Measurements from ENCODE around the gene MACROD2. TPM values are rescaled to one million over a fixed set of nuclear protein-coding genes. Genes with fewer than 3 reads are reported as not detected.

MACROD2 gene
- total and polyA plus RNA-seq, 2 of the 4 experiments (the other 2 are of a cell fraction): not detected

- Histone ChIP-seq H3K4me3 (ENCODE audit: insufficient read depth, low read depth, low read length) (no peak overlapping the region), H3K4me2 (ENCODE audit: low read depth, low read length) (no peak overlapping the region), H2AK5ac (ENCODE audit: low read depth, low read length) (no peak overlapping the region), H2BK120ac (ENCODE audit: low read depth, low read length) (no peak overlapping the region), H3K9ac (ENCODE audit: low read depth, low read length) (no peak overlapping the region), H2AFZ (replicated peaks; ENCODE audit: low read length, poor library complexity) (no peak overlapping the region), H2BK15ac (ENCODE audit: low read depth, low read length) (no peak overlapping the region), H4K8ac (ENCODE audit: low read depth in 2 of 2, low read length in 2 of 2) (no peak overlapping the region), H3K9me1 (ENCODE audit: insufficient read depth, low read length) (no peaks in the 10 kb centered on the region), H3K23ac (ENCODE audit: low read depth, low read length) (no peak overlapping the region), H4K20me1 (ENCODE audit: insufficient read depth, low read length) (no peaks in the 10 kb centered on the region), H3K9me3 (ENCODE audit: control insufficient read depth, insufficient read depth, low read length) (no peaks in the 10 kb centered on the region), H4K91ac (ENCODE audit: insufficient read depth, low read depth, low read length) (no peak overlapping the region), H2AK9ac (replicated peaks; ENCODE audit: low read depth, low read length, poor library complexity) (no peak overlapping the region), H3K18ac (ENCODE audit: low read depth, low read length) (no peak overlapping the region), H3K27ac (ENCODE audit: insufficient read depth, low read length) (no peak overlapping the region), H2BK20ac (ENCODE audit: low read depth, low read length) (no peak overlapping the region), H3K27me3 (ENCODE audit: control insufficient read depth, insufficient read depth, low read length) (no peaks in the 10 kb centered on the region), H3K14ac (replicated peaks; ENCODE audit: low read depth, low read length) (no peak overlapping the region), H3K79me1 (ENCODE audit: low read depth in 1 of 2, low read length in 2 of 2) (no peaks in the 10 kb centered on the region), H3K4ac (ENCODE audit: low read depth, low read length) (no peak overlapping the region), H3K36me3 (ENCODE audit: control insufficient read depth, insufficient read depth, low read length) (no peaks in the 10 kb centered on the region), H3K56ac (ENCODE audit: extremely low read depth, insufficient read depth, low read length) (no peak overlapping the region), H2BK5ac (ENCODE audit: low read depth, low read length, poor library complexity, severe bottlenecking) (no peak overlapping the region), H3K4me1 (ENCODE audit: control insufficient read depth, insufficient read depth, low read length) (no peaks in the 10 kb centered on the region), H4K5ac (ENCODE audit: low read depth, low read length) (no peak overlapping the region)
- WGBS, 2 experiments (ENCODE audit: extremely low coverage in 2 of 2, insufficient read length in 1 of 2): no CpG with 5 or more reads among the region's 2 CpGs
- ChIA-PET POLR2A (ENCODE audit: unreplicated experiment) (no interaction called here), CTCF (no interaction called here)
- in situ Hi-C loops (cut with MboI; ENCODE audit: low sequenced_read_pairs): no loop called here
- intact Hi-C loops (cut with micrococcal nuclease): no loop called here
- no peak for ATAC-seq (ENCODE audit: low read depth)
- dilution Hi-C loops (cut with HindIII; ENCODE audit: low sequenced_read_pairs, unreplicated experiment): no loop called here
- BruUV-seq (replicated peaks): no TSS peak
- no peak for DNase-seq
- no peak for TF ChIP-seq FOS (IDR thresholded peaks at IDR 0.05; ENCODE audit: low read depth, low read length)
- no peak for TF ChIP-seq MAZ (IDR thresholded peaks at IDR 0.05; ENCODE audit: borderline replicate concordance, low read depth, low read length)
- TF ChIP-seq CTCF (conservative IDR thresholded peaks at IDR 0.05; ENCODE audit: low read depth, low read length): no peak
- TF ChIP-seq NFE2L2 (IDR thresholded peaks at IDR 0.05; ENCODE audit: low read depth, low read length): no peak
- TF ChIP-seq RAD21 (IDR thresholded peaks at IDR 0.05; ENCODE audit: low read length): no peak
- no peak for TF ChIP-seq BHLHE40 (IDR thresholded peaks at IDR 0.05; ENCODE audit: low read depth, low read length)
- TF ChIP-seq CHD1 (IDR thresholded peaks at IDR 0.05; ENCODE audit: low read depth, low read length): no peak
- no peak for TF ChIP-seq POLR2A (IDR thresholded peaks at IDR 0.05; ENCODE audit: low read depth, low read length)
- TF ChIP-seq MAFK (IDR thresholded peaks at IDR 0.05; ENCODE audit: low read depth, low read length): no peak
- no peak for TF ChIP-seq CEBPB (IDR thresholded peaks at IDR 0.05; ENCODE audit: low read depth, low read length)
- TF ChIP-seq RCOR1 (IDR thresholded peaks at IDR 0.05; ENCODE audit: insufficient replicate concordance, low read length): no peak
- no peak for TF ChIP-seq USF2 (IDR thresholded peaks at IDR 0.05; ENCODE audit: low read depth, low read length)
- no peak for TF ChIP-seq SMC3 (IDR thresholded peaks at IDR 0.05; ENCODE audit: low read depth, low read length)
- TF ChIP-seq ELK1 (IDR thresholded peaks at IDR 0.05; ENCODE audit: borderline replicate concordance, low read depth, low read length): no peak
- TF ChIP-seq RFX5 (IDR thresholded peaks at IDR 0.05; ENCODE audit: low read depth, low read length): no peak
- no peak for TF ChIP-seq MXI1 (IDR thresholded peaks at IDR 0.05; ENCODE audit: borderline replicate concordance, low read depth, low read length)
Measured at GRCh38 chr20:15597306-15597705, 1602.0 kb downstream of the MACROD2 start.

All from IMR-90 (cell line).